GM04504 (cell line): ENCODE measurements around the gene CDT1.

Source experiments
- DNase-seq: peaks from one replicate; pipeline ENCODE4 v3.0.0-alpha.2; 2012; ENCODE audit warnings: low read depth

The CDT1 gene

DNA sequence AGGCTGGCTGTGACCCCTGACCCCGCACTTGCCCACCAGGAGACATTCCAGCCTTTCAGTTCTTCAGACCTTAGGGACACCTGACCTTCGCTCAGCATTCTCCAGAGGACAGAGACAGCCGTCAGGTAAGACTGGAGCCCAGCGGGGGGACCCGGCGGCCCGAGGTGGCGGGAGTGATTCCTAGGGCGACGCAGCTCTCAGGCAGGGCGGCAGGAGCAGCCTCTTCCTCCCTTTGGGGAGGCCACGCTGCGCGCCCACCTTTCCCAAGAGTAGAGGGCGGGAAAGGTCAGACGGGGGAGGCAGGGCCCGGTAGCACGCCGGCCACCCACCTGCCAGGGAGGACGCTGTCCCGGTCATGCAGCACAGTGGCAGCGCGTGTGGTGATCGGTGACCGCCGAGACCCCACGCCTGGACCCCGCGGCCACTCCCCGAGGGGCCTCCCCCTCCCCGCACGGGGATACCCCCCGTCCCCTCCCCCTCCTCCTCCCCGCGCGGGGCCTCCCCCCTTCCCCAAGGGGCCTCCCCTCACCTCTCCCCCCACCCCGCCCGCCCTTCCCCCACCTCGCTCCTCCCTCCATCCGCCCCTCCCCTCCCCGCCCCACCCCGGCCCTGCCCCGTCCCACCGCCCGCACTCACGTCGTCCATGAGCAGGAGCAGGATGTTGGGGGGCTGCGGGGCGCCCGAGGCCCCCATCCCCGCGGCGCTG is 52.7 kb downstream of the CDT1 start:
- DNase-seq, result no peak

GRCh38 chr16:88856828-88857727 is 53.5 kb downstream of the CDT1 start, which contains the start of the genes GALNS and TRAPPC2L:
Gene GALNS, minus strand, starts transcription at chr16:88856947. Its CDS starts 70 bp downstream, at chr16:88856877.
Gene TRAPPC2L, plus strand, starts transcription at chr16:88857127. Its CDS starts 24 bp downstream, at chr16:88857151.
- DNase-seq, result peak; percentile 89

DNA sequence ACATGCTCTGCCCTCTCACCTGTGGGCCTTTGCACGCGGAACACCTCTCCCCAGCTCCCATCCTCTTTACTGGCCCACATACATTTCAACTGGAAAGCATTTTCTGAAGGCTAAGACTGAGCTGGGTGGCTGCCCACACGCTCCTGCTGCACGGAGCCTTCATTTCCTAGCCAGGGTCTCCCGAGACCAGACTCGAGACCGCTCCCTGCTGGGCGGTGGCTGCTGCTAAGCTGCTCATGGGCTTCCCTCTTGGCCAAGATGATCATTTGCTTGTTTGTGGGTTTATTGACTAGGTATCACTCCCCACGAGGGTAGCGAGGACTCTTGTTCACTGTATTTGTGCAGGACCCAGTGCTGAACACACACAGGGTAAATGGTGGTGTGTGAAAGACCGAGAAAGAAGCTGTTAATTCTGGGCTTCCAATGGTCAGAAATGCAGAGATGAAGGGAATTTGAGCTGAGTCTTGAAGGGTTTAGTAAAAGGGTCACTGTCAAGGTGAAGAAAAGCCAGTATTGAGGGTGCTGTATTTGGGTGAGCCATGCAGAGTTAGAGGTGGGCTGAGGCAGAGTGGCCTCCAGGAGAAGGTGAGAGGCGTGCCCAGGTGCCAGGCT is 54.2 kb downstream of the CDT1 start:
- DNase-seq, result peak; percentile 42
